NCI-H1048 (cell line): ENCODE measurements around the gene COX17.

Source experiments
- DNase-seq: peaks from one replicate; lab custom pipeline; 2025; lab: John Stamatoyannopoulos, UW

Gene COX17

DNA sequence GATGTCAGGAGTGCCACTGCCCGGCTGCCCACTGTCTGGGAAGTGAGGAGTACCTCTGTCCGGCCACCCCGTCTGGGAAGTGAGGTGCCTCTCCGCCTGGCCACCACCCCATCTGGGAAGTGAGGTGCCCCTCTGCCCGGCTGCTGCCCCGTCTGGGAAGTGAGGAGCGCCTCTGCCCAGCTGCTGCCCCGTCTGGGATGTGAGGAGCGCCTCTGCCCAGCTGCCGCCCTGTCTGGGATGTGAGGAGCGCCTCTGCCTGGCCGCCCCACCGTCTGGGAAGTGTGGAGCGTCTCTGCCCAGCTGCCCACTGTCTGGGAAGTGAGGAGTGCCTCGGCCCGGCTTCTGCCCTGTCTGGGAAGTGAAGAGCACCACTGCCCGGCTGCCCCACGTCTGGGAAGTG, 3.3 kb downstream of the COX17 start:
- DNase-seq, result no peak

DNA sequence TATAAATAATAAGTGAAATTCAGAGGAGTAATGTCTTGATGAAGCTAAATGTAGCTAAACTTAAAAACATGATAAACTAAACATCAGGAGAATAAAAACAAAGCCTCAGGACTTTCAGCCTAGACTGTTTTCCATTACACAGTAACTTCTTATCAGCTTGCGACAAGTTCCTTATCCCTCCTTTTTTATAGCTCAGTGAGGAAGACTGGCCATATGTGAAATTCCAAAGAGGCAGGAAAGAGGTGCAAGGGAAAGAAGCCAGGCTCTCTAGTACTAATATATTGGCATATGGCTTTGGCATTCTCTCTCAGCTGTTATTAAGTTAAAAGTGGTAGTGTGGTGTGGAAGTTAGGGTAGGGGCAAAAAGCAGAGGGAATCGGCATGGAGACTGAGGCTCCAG, 4.4 kb downstream of the COX17 start:
- DNase-seq, result no peak

DNA sequence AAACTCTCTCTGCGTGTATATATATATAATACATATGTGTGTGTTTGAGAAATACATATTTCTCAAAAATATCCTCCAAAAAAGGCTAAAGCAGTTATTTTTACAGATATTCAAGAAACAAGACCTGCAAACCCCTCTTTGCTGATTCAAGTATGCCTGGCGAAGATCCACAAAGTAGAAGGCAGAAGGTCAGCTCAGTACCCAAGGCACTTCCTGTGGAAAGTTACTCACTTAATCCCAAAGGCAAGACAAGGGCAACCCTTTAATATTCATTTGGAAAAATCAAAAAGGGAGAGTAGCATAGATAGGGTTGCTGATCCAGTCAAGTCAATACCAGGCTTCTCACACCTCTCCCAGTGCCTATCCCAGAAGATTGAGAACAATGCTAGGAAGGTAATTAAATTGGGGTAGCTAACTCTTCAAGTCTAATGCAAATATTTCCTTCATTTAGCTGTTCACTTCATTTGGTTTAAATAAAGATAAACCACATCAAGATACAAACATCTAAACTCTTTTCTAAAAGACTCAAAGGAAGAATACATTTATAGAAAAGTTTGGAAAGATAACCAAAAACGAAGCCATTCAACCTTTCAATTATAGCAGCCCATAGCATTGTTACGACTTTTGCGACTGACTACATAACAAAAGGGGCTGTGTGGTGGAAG, 7.2 kb downstream of the COX17 start:
- DNase-seq, result no peak

DNA sequence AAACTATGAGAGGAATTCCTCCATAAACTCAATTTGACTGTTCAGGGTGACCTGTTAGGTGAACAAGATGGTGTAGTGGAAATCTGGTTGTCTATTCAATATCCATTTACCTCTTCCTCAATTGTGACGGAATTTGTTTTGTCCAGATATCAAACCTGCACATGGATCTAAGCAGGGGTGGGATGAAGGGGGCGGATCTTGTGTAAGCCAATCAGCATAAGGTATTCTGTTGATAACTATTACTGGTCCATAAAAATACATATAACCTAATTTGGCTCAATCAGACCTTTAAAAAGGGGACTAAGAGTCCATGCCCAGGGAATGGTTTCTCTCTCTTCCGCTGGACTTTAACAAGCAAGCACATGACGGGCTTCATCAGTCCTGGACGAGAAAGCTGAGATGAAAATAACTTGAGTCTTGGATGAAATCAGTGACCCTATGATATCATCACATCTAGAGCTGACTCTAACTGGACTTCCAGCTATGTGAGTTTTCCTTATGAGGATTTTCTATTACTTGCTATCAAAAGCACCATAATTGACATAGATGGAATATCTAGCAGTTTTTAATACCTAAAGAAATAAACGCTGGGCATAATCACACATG, 11.1 kb downstream of the COX17 start:
- DNase-seq, result no peak

DNA sequence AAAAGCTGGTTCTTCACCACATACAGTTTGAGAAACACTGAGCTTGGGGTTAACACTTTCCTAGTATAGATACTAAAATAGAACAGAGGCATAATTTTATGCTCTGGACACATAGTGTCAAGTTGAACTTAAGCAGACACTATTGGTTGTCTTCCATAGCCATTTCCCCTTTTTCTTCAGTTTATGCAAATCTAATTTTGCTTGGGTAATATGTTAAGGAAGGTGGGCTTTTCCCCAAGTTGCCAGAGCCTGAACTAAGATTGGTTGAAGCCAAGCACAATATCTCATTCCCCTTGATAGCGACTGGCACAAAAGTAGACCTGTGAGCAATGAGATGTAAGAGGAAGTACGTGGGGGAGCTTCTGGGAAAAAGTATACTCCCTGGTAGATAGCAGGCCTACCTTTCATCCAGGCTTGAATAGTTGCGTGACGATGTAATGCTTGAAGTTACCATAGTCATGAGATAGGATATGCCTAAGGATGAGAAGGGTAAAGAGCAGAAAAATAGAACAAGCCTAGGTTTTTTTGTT, 12.3 kb downstream of the COX17 start:
- DNase-seq, result no peak

DNA sequence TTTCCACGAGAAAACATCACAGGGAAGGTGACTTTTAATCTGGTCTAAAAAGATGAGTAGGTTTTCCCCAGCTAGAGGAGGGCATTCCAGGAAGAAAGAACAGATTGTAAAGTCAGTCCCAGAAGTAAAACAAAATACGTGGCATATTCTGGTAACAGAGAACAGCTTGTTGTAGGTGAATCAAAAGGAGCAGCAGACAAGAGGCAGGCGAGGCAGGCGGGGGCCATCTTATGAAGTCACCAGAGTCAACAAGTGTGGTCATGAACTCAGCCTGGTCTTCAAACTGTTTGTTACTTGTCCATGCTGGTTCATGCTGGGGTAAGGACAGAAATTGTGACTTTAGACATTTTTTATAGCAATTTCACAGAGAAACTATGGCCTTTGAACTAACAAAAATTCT, 12.8 kb downstream of the COX17 start:
- DNase-seq, result no peak

DNA sequence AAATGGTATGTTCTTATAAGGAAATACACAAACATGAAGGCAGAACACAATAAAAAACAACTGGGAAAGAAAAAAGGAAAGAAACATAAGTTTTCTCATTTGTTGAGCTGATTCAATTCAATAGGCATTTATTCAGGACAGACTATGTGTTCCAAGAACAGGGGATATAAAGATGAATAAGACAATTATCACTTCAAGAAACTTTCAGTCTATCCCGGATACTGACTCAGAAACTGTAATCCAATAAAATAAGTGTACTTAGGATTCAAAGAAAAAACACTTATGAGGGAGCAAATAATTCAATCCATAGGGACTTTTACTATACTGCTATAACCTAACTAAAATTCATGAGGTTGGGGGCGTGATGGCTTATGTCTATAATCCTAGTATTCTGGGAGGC, 13.3 kb downstream of the COX17 start:
- DNase-seq, result no peak

DNA sequence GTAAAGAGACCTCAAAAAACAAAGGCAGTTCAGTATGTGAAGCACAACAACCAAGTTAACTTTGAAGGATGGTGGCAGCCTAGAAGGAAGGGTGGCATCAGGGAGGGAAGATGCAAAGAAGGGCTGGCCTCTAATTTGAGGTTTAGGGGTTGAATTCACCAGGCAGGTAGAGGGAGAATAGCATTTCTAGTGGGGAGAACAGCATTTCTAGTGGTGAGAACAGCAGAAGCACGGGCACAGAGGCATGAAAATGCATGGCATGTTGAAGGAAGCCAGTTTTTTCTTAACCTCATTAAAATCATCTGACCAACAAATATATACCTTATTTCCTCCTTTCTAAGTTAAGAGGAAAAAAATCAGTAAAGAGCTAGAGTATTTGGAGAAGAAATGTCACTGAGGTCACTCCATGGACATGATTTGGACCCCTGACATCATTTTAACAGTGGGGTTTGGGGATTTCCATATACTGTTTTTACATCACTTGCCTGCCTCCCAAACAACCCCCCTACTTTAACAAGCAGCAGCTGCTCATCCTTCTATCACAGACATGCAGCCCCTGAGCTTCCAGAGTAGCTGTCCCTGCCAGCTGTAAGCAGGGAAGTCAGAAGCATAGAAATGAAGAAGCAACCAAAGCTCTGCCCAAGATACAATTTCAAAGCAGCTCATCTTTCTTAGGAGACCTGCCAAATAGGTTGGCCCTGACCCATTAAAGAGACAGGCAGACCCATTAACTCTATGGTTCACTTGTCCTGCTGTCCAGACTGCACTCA, 14.4 kb downstream of the COX17 start:
- no peak for DNase-seq

DNA sequence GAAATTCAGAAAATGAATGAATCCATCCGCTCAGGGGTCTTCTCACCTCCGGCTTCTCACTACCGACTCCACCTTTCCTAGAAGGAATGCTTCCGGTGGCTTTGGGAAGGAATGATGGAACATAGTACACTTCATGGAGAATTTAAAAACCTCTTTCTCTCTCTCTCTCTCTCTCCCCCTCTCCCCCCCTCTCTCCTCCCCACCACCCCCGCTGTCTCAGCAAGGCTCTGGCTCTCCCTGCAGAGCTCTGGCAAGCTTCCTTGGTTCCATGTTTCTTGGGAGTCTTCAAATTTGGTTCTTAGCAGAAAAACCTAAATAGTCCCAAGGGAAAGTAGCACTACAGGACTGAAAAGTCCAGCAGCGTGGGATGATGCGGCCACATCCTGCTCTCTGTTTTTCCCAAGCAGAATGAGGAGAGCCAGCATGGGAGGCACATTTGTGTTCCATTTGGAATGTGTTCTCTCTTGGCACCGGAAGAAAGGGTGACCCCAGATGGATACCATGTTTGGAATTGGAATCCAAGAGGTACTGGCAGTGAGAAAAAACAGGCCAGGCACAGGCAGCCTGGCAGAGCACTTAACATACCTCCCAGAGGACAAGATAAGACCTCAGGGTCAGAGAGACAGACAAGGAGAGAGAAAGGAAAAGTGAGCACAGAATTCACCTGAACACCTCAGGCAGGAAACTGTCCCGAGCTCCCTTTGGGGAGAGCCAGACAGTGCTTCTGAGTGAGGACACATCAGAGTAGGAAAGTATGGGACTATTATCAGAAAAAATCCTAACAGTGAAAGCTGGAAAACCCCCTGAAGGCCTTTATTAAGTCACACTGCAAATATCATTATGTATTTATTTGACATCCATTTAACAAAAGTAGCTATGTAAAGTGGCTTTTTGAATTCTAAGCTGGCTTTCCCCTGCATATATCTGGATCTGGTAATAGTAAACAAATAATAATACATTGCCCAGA, 16.4 kb downstream of the COX17 start, which contains the start of gene POPDC2:
POPDC2 (minus strand) TSS at position 116 of the 967 bp plus-strand sequence. CDS start 166 bp downstream, outside the sequence.
- no peak for DNase-seq

DNA sequence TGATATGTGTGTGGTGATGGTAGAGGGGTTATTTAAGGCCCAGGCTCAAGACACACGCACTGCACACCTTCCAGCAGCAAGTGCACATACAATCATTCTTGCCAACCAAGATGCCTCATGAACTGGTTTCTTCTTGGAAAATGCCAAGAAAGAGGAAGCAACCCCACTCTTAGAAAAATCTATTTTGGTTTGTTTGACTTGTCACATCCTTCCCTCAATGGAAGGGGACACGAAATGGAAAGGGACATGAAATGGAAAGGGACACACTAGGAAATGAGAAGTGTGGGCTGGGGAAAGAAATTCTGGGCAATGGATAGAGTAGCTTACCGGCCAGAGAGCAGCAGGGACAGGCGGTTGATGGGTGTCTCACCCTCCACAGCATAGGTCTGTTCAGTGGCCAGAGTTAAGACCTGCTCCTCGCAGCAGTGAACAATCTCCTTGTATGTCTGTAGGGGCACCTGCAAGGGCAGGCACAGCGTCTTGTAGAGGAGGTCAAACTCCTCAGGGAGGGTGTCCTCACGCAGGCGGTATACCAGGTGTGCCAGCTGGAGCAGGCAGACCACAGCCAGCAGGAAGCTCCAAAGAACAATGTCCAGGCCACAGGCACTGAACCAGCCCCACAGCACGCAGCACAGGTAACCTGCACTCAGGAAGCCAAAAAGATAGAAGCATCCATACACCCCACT, 17.5 kb downstream of the COX17 start:
- no peak for DNase-seq

DNA sequence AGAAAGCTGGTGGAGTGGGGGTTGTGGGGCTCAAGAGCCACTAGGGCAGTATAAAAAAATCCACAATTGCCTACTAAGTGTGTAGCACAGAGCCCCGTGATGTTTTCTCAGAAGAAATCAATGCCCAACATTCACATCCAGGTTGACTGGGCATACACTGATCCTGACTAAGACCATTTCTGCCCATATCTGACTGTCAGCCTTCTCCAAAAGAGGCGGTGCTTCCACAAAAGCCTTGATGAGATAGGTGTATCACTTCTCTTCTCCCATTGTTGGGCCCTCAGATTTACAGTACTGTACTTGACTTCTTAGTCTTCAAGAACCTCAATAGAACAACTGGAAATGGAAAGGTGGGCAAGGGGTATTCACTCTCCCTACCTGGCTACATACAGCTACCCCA, 18.2 kb downstream of the COX17 start:
- DNase-seq, result no peak

DNA sequence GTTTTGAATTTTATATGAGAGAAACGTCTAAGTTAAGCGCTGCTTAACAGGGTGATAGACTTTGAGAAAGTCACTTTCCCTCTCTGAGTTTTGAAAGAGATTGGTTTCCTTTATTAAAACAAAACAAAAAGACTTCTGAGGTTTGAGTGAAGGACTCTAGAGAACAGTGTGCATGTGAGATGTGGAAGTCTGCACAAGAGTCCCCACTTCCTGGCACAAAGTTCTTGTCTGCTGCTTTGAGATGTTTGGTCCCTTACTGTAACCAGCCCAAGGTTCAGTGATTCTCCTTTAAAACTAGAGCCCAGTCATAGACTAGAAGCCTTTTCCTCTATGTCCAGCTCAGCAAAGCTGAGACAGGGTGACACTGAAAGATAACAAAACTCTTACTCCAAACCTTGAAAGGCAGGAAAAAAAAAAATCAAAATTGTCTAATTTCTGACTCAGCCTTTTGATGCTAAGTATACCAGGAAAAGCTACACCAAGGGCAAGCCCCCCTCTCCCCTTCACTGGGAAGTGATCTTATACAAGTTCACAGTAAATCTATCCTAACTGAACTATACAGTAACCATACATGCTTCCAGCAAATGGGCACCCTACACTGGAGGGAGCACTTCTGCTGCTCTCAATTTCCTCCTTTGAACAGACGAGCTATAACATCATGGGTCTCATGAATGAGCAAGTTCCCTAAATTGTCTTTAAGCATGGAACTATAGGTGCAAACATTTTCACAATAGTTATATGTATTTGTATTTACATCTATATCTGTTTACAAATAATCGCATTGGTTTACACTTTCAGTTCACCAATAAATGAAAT, 19.1 kb downstream of the COX17 start:
- DNase-seq, result no peak

DNA sequence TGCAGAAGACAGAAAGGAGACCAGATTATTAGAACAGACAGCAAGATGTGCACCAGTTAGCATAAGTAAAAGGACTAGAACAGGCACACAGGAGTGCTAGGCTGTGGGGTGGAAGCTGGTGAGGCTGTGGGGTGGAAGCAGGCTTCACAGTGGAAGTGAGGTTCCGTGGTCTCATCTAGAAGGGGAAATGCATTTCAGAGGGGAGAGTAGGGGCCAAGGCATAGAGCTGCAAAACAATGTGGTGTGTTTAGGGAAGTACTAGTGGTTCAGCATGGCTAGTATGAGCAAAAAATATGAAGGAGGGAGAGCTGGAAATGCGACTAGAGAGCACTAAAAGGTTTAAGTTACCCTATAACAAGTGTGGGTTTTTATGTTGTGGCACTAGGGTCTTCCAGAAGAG, 23.3 kb downstream of the COX17 start:
- DNase-seq, result no peak

DNA sequence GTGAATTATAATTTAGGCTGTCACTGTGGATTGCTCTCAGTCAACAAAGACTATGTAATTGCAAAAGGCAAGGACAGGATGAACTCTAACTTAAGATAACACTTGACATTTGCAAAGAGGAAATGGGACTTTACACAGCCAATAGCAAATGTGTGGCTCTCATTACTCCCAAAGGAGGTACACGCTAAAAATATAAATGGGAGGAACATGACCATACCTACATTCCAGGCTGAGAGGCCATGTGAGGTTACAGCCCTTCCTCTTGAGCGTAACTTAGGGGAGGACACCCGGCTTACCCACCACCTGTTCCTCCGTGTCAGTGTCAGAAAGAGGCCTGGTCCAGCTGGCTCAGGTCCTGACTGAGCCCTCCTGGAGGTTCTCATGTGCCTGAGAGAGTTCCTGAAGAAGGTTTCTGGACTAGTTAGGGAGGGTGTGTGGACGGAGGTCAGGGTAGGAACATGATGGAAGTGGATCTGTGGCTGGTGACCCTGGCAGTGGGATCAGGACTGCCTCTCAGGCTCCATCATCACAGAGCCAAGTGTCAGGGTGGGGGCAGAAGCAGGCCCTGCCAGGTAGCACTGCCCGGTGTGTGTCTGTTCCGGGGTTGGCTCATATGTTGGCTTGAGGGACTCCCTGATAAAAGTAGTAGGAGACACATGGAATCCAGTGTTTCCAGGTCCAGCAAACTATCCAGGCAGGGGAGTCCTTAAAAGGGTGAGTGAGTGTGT, 24.7 kb downstream of the COX17 start:
- no peak for DNase-seq

DNA sequence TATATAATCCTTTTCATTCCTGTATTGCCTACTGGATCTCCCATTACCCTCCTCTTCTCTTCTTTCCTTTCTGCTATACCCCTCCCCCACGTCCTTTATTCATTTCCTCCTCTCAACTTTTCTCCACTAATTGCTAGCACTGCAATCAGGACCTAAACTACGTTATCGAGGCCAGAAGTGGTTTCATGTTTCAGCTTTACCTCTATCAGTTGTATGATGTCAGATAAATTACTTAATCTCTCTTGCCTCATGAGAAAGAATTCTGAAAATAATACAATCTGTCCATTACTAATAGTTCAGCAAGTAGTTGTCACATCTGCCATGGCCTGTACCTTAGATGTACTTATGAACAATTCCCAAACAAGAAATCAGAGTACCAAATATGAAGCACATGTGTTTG, 27.4 kb downstream of the COX17 start:
- DNase-seq, result no peak

DNA sequence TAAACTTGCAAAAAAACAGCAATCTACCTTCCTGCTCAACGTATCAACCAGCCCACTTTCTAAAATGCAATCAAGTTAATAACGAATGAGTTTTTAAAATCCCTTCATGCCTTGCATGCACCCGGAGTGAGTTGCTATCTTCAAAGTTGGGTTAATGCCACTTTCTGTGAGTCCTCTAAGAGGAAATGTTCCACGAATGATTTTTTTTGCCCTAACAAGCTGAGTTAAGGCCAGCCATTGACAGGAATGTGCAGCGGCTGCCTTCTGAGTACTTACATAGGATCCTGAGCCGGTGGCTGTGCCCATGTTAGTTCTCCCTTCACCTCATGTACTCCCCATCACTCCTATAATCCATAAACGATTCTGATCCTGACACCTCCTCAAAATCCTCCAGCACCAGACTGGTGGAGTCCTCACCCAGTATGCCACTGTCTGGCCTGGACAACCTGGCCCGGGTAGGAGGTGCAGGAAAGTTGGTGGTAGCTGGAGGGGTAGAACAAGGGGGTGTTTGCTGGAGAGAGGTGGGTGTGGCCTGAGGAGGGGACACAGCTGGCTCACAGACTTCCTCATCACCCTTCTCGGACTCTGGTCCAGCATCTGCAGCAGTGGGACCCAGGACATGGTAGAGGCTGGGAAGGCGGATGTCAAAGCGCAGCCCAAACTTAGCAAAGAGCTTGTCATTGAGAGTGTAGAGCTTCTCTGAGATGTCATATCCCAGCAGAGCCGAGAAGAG, 29.2 kb downstream of the COX17 start:
- DNase-seq, result no peak

DNA sequence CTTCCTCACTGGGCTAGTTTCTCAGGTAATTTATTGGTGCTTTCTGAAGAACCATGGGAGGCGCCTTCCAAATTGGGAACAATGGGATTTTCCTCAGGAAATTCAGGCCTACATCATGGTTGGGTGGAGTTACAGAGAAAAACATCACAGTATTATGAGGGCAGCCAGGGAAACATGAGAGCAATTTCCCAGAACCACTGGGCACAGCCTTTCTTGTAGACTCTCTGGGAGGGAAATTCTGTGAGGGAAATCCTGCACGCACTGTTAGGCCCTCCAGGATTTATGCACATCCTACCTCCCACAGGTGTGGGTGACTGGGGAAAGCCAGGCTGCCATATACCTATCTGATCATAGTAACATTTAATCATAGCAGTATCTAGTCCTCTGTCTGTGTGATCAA, 30.0 kb downstream of the COX17 start:
- no peak for DNase-seq

DNA sequence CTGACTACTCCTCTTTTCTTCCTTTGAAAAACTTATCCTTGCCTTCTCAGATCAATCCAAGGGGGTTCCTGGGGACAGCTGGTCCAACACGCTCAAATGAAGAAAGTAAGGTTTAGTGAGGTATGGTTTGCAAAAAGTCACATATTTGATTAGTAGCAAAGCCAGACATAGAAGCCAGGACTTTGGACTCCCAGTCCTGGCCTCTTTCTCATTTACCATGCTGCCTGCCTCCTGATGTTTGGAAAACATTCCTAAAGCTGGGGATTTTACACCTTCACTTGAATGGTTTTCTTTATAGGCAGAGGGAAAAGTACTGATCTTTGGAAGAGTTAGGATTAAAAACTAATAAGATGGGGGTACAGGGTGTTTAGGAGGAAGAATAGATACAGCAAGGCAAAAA, 31.4 kb downstream of the COX17 start:
- DNase-seq, result no peak

DNA sequence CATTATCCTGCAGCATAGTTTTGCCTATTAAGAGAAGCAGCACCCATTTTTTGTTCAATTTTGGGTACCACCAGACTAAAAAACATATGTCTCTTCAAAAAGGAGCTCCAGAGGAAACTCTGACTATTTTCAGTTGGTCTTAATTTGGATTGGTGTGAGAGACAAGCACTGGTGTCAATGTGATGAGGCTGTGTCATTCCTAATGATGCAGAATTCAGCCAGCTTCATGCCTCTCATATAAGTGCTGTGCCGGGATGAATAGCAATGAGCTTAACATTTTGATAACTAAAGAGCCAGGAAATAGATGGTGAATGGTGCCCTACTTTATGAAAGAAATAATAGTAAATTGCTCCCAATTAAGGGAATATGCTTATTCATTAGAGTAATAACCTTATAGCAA, 32.7 kb downstream of the COX17 start:
- no peak for DNase-seq
